ENCODE results near the gene BBX.

GRCh38 chr3:107738486-107739183 lies 215.9 kb downstream of the BBX start:
- no peak for TF ChIP-seq POLR2A (IDR thresholded peaks at IDR 0.05; ENCODE audit: low read depth, low read length)
- no peak for TF ChIP-seq POLR2AphosphoS5 (IDR thresholded peaks at IDR 0.05; ENCODE audit: low read depth, low read length)
- no peak for TF ChIP-seq TAF1 (IDR thresholded peaks at IDR 0.05; ENCODE audit: low read depth, low read length)
- TF ChIP-seq PAX5 (IDR thresholded peaks at IDR 0.05; ENCODE audit: insufficient read depth, low read length, severe bottlenecking), result no peak
- TF ChIP-seq POU2F2 (IDR thresholded peaks at IDR 0.05; ENCODE audit: low read depth, low read length), result no peak
